HG03196 (cell line): ENCODE results near the gene CYP4B1.
"Not testable (repeated sequence)": the region's sequence is repeated elsewhere in the genome, so short reads cannot be mapped to it uniquely, and the experiment has no call there.

Source experiments
- ATAC-seq: cut with Tn5 transposase; IDR thresholded peaks from one replicate; pipeline ENCODE4 v1.9.1; 2021; ENCODE audit not compliant: unreplicated experiment

The CYP4B1 gene

DNA sequence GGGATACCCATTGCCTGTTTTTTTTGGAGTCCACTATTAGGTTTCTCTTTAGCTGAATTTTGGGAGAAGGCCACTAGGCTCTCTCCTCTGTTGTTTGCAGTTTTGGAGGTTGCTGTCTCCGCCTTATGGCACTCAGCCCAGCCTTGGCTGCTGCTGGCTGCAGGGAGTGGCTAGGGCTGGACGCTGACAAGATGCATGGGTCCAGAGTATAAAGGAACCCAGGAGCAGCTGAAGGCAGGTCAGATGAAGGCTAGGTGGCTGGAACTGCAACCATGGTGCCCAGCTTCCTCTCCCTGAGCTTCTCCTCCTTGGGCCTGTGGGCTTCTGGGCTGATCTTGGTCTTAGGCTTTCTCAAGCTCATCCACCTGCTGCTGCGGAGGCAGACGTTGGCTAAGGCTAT, at the start of gene CYP4B1:
Gene CYP4B1 (plus strand): TSS at position 237 of the 400 bp plus-strand sequence. CDS start 36 bp downstream, at position 273.
- ATAC-seq: no peak

DNA sequence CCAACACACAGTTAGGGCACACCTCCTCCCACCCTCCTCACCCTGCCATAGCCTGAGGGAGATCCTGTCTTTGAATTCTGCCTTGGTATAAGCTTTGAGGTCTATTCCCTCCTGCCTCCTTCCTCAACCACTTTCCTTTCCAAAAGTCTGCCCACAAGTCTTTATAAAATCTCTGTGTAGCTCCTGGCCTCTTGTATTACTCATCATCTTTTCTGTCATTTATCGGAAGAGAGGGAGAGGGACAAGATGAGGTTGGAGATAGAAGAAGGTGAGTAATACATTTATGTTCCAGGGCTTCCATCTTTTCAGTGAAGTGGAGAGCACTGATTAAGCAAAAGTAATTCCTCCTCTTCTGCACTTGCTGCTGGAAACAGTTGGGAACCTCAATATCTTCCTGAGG, 49.4 kb upstream of the CYP4B1 start:
- ATAC-seq: no peak

DNA sequence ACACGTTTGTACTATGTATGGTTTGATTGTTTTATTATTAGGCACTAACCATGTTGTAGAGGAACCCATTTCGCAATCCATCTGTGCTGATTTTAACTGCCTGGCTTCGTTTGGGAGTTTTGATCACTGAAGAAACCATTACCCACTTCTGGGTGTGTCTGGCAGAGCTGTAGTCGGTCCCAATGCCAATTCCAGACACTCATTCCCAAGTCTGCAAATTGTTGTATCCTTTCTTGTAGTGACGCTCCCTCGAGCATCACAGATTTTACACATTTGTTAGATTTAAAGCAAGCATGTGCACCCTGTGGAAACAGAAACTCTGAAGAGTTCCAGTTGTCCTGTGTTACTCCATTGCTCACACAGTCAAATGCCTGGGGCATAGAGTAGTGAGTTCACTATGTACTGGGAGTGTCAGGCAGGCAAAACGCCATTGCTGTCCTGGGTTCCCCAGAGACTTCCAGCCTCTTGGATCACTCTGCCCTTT, 48.9 kb upstream of the CYP4B1 start:
- ATAC-seq: no peak

DNA sequence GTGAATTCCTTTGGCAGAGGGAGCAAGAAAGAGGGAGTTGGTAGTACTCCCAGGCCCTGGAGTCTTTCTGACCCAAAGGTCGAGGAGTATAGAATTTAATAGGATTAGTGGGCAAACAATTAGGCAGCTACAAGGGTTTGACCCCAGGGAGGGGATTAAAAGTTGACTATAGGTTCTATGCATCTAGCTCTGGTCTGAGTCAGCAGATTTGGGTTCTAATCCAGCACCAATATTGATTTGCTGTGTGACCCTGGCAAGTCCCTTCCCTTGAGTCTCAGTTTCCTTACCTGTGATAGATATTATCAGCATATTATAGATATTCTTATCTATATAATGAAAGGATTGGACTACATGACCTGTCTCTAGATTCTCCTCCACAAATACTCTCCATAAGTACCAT, 44.9 kb upstream of the CYP4B1 start:
- ATAC-seq: no peak

DNA sequence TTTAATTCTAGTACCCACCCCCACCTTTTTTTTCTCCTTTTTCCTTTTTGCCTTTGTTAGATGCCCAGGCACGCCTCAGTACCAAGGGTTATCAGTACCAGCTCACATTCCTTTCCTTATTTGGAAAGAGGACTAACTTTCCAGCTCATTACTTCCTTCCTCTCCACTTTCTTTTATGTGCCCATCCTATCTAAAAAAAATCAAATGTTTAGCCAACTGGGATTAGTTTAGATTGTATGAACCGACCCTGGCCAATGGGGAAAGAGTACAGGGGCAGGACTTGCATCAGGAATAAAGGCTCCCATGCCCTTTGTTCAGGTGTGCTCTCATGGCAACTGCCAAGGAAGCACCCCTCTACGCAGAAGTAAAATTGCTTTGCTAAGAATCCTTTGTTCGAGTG, 44.1 kb upstream of the CYP4B1 start:
- not testable (repeated sequence) for ATAC-seq

DNA sequence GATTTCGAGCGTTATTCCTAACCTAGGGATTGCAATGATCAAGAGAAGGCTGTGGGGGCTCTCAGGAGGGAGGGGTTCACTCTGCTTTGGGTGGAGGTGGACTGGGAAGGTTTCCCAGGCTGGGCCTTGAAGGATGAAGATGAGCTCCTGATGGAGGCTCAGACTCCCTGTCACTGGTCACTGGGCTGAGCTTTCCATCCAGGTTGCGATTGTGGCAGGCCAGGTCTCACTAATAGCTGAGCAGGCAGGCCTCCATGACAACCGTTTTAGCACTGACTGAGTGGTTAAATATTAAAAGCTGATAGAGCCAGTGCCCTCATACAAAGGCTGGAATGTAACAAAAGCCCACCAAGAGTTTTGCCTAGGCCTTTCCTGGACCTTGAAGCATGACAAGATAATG, 43.7 kb upstream of the CYP4B1 start:
- ATAC-seq: no peak

DNA sequence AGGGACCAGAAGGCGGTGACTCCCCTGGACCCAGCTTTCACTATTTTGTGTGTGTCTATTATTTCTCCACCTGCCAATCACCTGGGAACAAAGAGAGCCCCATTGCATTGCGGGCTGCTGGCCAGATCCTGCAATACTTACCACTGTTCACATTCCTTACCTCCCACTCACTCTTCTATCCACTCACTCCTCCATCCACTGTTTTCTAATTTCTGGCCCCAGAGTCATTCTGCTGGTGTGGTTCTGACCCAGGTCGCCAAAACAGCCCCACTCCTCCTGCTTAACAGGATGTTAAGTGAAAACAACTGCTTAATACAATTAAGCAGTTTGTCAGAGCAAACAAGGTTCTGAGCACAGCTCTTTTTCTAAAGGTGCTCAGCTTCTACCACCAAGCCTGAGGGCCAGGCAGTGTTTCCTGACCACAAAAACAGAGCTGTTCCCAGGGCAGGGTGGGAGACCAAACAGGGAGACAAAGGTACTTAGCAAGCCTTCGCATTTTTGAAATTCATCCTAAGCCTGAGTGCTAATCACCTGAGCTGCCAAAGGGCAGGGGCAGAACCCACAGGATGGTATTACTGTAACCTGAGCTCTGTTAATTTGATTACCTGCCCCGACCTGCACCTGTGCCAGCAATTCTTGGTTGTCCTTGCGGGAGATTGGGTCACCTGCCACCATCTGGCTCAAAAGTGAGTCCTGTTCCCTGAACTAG, 41.4 kb upstream of the CYP4B1 start:
- no peak for ATAC-seq

DNA sequence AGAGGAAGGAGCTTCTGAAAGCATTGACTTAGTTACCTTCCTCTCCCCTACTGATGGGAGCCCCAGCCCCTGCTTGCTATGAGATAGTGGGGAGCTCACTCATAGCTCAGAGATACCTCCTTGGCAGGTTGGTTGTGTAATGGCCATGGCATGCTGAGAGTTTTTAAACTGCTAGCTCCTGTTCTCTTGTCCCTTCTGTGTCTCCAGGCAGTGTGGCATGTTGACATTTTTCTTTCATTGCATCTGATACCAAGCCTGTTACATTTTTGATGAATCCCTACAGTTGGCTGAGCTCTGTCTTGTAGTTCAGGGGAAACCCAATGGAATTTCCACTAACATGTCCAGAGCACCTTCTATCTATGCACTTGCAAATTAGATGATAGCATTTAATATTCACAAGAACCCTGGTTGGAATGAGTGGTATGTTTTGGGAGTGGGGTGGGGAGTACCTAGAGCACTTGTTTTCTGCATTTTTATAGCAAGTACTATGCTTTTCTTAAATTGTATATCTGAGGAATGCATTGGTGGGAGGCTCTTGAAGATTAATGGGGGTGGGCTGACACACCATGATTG, 40.8 kb upstream of the CYP4B1 start:
- ATAC-seq: no peak

DNA sequence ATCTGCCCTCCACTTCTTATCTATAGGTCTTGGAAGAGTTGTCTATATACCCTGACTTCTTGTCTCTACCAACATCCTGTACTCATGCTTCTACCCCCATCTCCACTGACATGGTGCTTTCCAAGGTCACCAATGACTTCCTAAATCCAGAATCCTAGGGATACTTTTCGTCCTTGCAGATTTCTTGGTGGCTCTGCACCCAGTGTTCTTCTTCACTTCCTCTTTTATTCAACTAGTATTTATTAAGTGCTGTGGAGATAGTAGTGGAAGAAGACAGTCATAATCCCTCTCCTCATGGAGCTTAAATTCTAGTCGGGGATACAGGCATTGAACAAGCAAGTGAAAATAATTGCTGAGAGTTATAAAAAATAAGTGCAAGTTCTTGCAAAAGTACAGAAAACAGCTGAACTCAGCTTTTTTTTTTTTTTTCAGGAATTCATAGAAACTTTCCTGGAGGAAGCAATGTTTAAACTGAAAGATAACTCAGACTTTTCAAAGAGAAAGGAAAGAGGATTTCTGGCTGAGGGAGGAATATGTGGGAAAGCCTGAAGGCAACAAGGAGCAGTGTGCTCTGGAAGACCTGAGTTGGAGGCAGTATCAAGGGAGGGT, 38.2 kb upstream of the CYP4B1 start:
- ATAC-seq: no peak

DNA sequence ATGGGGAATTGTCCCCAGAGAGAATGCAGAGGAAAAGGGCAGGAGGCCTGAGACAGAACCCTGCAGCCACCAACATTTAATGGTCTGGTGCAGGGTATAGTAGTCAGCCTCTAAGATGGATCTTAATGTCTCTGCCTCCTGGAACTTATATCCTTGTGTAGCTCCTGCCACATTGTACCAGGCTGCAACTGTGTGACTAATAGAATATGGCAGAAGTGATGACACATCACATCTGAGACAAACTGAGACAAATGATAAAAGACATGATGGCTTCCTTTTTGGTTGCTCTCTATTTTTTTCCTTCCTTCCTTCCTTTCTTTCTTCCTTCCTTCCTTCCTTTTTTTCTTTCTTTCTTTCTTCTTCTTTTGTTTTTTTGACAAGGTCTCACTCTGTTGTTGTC, 37.1 kb upstream of the CYP4B1 start:
- no peak for ATAC-seq

DNA sequence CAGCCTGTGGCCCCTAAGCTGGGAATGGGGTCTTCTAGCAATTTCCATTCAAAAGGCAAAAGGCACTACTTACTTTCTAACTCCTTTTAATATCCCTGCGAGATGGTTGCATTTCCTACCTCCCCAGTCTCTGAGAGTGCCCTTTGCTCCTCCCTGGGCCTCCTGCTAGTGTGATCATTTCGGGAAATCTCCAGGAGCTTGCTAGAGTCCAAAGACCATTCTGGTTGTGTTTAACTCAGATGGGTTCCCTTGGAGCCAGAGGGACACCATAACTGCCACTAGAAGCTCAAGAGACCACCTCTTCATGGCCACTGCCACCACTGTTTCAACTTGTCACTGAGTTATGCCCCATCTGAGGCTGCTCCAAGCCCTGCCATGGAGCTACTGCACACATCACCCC, 34.4 kb upstream of the CYP4B1 start:
- ATAC-seq: no peak

DNA sequence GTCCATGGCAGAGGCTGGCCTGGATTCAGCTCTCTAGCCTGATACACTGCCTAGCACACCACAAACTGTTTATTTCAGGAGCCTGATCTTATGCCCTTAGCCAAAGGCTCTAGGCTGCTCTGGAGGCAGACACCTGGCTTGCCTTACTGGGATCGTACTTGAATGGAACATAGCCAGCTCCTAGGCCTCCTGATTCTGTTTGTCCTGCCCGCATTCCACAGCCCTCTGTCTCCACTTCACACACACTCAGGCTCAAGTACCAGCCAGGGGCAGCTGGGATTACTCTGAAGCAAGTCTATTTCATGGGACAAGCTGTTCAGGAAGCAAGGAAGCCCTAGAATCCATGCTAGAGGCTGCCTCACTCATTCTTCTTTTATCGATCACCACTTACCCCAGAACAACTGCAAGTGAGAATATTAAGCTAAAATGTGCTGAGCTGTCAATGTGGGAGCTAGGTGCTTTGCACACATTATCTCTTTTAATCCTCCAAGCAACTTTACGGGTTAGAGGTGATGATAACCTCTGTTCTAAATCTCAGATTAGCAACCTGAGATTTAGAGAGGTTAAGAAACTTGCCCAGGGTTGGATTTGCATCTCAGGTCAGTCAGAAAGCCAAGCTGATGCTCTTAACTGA, 31.1 kb upstream of the CYP4B1 start:
- ATAC-seq: no peak

DNA sequence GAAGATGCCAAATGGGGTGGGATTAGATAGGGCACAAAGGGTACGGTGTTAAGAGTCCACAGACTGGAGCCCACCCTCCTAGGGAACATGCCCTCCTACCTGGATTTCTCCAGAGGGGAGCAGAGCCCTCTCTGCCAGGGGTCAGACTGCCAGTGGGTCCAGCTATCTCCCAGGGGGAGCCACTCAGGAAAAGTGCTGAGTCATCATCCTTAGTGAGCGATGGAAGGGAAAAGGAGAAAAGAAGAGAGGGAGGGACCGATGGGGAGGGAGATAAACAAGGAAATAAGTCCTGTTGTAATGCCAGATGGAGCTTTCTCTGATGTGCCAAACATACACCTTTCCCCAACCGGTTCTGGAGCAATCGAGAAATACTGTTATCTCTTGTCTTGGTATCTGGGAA, 30.4 kb upstream of the CYP4B1 start:
- ATAC-seq: no peak

DNA sequence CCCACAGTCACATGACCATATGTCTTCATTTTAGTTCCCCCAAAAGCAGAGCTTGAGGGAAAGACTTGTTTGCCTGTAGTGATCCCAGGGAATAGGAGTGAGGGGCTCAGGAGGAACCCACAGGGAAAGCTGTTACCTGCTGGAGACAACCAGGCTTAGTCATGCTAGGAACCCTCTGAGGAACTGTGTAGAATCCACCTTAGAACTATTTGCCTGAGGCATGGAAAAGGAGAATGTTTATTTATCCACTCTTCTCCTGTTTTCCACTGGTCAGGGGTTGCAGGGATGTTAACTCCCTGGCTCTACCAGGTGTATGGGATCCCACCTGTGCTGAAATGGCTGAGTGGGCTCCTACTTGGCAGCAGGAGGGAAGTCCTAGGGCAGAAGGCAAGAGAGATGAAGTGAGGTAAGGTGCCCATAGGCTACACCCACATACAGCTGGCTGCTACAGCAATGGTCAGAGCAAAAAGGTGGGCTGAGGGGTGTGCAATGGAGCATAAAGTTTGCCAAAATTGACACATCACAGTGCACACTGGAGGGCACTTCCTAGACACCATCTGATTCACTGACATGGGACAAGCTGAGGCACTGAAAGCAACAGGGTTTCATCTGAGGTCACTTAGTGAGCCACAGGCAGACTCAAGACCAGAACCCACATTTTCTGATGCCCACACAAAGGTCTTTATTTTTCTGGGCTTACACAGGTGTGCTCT, 29.7 kb upstream of the CYP4B1 start:
- no peak for ATAC-seq

DNA sequence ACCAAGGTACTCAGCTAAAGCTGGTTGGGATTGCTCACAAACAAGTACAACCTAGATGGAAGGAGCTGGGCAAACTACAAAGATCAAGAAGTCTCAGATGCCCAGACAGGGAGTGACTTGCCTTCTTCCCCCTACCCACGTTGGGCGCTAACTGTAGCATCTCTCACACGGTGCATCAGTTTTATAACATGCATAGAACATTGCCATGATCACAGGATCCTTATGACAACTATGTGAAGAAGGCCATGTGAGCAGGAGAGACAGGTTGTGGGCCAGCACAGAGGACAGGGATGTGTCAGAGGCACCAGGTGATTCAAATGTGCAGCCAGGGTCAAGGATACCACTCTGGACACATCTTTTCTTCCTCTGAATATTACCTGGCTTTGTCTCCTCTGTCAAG, 28.3 kb upstream of the CYP4B1 start:
- no peak for ATAC-seq

DNA sequence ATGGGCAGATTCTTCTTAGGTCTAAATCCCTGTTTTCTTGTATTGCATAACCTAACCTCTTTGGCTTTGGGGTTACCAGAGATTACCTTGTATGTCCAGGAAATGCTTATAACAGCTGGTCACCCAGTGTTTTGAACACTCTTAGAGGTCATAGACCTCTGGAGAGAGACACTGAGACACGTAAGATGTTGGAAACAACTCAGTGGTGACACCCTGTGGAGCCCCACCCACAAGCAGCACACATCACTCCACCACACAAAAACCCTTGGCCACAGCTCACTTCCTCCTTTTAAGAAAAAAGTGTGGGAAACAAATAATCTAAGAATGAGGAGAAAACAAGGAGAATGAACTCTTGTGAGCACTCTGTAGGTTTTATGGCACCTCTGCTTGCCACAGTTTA, 26.3 kb upstream of the CYP4B1 start:
- ATAC-seq: no peak

DNA sequence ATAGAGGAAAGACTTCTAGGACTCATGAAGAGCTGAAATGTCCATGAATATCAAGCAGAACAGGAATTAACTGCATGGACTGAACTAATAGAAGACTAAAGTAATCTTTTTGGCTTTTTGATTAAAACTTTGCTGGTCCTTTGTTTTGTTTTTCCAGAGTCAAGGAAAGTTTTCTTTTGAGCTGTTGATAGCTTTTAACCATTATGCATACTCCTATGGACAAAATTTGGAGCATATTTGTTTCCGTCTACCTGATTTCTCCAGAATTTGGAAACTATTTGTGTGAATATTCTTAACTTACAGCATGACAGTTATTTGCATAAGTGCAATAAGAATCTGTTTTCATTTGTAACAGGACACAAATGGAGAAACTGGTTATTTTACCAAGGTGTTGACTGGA, 24.5 kb upstream of the CYP4B1 start:
- ATAC-seq: no peak

DNA sequence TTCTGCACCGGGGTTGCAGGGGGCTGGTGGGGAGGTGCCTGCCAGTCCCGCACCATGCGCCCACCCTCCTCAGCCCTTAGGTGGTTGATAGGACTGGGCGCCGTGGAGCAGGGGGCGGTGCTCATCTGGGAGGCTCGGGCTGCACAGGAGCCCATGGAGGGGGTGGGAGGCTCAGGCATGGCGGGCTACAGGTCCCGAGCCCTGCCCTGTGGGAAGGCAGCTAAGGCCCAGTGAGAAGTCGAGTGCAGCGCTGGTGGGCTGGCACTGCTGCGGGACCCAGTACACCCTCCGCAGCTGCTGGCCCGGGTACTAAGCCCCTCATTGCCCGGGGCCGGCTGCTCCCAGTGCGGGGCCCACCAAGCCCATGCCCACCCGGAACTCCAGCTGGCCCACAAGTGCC, 20.4 kb upstream of the CYP4B1 start:
- ATAC-seq: not testable (repeated sequence)

DNA sequence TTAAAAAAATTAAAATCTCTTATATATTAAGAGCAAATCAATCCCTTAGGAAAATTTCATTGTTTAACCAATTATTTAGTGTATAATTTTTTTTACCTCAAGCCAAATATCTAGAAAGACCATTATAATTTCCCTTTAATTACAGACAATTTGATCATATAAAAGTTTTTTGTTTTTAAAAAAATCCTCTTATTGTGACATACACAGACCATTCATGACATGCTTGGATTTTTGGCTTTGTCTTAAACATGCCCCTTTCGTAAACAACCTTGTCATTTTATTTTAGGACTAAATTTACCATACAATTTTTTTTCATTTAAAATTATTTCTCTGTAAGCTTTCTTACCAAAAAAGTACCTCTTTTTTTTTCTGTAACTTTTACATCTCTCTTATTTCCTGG, 14.2 kb upstream of the CYP4B1 start:
- no peak for ATAC-seq

DNA sequence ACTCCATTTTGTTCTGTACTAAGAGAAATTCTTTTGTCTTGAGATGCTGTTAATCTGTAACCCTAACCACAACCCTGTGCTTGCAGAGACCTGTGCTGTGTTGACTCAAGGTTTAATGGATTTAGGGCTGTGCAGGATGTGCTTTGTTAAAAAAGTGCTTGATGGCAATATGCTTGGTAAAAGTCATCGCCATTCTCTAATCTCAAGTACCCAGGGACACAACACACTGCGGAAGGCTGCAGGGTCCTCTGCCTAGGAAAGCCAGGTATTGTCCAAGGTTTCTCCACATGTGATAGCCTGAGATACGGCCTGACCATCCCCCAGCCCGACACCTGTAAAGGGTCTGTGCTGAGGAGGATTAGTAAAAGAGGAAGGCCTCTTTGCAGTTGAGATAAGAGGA, 10.2 kb upstream of the CYP4B1 start:
- not testable (repeated sequence) for ATAC-seq

DNA sequence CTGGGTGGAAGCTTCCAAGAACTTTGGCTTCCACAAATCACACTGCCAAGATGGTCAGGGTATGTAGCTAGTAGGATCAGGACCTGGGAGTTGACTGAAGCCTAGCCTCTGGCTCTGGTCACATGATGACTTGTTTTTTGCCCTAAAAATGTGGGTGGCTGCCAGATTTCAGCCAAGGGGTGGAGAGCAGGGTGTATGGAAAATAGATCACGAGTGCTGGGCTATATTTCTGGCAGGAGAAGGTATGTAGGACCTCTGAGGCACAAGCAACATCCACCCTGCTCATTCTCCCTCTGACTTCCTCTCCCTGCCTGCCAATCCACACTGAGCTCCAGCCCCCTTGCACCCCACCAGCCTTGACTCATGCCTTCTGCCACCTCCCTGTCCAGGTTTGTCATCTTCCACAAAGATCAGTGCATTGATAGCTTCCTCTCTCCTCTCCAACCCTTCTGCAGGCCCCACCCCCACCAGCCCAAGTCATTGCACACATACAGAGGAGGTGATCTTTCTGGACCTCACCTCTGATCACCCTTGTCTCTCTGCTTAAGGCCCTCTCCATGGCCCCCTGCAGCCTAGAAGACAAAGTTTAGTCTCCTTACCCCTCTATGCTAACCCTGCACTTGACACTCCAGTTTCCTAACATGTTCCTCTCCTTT, 8.3 kb upstream of the CYP4B1 start:
- no peak for ATAC-seq
